Endometrial microvascular endothelial cells (primary cell): ENCODE data around the gene RTF2. TPM values are rescaled to one million over a fixed set of nuclear protein-coding genes. Genes with fewer than 3 reads are reported as not detected.

ENCODE experiments used
- in situ Hi-C: cut with HindIII; loops from 2 replicates; pipeline ENCODE4 v1.10.0; 2017; ENCODE audit warnings: low sequenced_read_pairs, low pct_unique_long_range_greater_than_20kb; ENCODE audit errors: inconsistent ontology term
- total RNA-seq: library from RNA; depleted of rRNA; stranded (reverse); fragments of >200 nt; gene quantifications from one replicate; pipeline ENCODE4 v1.2.3, GENCODE V29; 2015; ENCODE audit errors: inconsistent ontology term

RTF2 gene, protein sequence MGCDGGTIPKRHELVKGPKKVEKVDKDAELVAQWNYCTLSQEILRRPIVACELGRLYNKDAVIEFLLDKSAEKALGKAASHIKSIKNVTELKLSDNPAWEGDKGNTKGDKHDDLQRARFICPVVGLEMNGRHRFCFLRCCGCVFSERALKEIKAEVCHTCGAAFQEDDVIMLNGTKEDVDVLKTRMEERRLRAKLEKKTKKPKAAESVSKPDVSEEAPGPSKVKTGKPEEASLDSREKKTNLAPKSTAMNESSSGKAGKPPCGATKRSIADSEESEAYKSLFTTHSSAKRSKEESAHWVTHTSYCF
- 69.7 TPM for total RNA-seq

DNA sequence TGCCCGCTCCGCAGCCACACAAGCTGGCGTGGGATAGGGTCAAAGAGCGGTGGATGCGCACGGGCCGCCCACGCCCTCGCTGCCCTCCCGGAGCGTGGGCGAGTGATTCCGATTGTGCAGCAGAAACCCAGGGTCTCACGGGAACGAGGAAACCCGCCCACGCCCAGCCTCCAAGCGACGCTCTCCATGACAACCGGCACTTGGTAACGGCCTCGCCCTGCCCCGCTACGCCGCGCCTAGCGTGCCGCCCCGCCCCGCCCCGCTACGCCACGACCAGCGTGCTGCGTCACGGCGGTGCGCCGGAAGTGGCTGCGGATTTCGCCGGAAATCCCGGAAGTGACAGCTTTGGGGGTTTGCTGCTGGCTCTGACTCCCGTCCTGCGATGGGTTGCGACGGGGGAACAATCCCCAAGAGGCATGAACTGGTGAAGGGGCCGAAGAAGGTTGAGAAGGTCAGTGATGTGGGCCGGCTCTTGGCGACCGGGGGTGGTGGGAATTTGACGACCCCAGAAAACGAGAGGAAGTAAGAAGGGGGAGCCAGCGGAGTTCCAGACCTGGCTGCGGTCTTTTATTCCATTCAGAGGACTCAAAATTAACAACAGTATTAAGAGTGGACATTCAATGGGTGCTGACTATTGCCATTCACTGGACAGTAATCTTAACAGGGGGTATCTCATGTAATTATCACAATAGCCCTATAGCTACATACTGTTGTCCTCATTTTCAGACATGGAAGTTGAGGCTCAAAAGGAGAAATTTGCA, at the start of gene RTF2:
Gene RTF2 (plus strand): TSS at position 312 of the 761 bp plus-strand sequence. CDS start 71 bp downstream, at position 383.
- in situ Hi-C loops, result no loop called here

DNA sequence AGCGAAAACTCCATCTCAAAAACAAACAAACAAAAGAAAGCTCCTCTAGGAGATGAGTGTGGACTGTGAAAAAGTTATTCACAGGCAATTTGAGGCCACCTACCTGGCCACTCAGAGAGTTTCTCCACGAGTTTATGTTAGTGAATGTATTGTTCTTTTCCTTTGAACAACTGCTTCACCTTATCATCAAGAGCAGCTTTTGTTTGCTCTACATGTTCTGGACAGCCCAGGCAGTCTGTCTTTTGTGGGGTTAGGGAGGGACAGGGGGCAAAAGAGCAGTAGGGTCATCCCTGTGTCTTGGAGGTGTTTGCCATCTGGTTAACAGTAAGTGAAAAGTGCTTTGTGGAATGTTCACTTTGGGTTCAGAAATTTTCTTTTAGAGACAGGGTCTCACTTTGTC, 48.4 kb upstream of the RTF2 start:
- in situ Hi-C loops, result no loop called here

DNA sequence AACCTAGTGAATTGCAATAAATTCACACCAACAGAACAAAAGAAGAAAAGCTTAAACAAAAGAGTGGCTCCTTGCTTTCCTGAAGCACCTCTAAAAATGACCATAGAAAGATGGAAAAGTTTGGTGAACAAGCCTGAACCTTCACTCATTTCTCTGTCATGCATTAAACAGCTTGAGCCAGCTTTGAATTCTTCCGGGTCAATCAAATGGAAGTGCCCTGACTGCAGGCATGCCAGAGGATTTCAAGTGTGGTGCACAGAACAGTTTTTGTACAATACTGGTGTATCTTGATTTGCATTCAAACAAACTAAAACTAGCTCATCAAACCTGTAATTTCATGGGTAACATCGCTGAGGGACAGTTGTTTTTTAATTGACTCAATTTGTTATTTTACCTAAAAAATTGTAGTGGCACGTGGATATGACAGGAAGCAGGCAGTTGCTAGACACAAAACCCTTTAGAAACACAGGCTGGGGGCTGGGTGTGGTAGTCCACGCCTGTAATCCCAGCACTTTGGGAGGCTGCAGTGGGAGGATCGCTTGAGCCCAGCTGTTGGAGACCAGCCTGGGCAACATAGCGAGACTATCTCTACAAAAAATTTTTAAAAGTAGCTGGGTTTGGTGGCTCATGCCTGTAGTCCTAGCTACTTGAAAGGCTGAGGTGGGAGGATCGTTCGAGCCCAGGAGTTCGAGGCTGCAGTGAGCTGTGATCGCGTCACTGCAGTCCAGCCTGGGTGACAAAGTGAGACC, 47.3 kb upstream of the RTF2 start:
- in situ Hi-C loops, result no loop called here

DNA sequence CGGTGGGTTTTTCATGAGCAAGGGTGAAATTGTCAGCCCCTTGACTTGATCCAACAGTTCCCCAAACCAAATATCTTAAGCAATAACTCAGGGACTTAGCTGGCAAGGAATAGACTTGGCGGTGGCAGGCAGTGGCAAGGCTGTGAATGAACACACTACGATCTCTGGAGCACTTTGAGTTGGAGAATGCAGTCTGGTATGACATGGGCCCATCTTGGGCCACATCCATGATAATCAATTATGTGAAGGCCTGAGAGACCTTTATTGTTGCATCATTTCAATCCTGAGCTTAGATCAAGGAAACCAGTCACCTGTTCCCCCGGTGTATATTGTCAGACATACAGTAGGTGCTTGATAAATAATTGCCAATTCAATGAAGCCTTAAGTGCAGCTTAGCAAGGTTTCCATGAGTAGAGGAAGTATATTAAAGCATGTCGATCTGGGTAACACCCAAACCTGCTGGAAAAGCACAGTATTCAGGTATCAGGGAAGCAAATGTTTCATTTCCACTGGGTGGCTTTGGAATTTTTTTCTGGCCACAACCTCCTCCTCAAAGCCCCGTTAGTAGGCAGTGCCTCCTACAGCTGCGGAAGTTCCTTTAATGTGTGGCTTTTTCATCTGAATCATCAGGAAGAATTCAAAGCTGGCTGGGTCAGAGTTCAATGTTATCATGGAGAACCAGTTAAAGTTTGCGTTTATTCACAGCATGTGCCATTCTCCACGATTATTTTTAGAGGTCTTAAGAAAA, 46.2 kb upstream of the RTF2 start:
- in situ Hi-C loops, result no loop called here

DNA sequence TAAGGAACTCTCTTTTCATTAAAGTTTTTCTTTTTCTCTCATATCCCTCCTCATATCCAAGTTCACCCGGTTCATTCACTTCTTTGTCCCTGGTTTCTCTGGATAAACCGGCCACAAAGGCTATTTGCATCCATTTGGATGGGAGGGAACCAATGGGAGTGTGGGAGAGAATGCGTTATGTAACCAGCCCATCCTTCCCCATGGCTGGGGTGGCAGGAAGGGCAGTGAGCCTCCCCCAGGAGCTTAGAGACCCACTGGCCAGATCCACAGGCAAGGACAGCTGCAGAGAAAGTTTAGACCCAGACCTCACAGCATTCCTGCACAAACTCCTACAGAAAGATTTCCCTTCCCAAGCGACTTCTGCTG, 45.6 kb upstream of the RTF2 start:
- in situ Hi-C loops, result no loop called here

DNA sequence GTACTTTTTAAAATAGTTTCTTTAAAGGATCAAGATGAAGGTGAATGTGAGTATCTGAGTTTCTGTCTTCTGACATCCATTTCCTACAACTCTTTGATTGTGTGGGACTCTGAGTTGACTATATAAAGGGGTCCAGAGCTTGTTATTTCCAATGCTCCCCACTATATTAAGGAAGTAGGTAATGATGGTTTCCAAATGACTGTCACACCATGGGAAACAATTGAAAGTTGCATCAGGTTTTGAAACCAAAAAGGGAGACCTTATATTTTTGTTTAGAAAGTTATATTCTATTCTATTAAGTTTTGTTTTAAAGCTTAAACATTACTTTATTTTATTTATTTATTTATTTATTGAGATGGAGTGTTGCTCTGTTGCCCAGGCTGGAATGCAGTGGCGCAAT, 45.2 kb upstream of the RTF2 start:
- in situ Hi-C loops, result no loop called here

DNA sequence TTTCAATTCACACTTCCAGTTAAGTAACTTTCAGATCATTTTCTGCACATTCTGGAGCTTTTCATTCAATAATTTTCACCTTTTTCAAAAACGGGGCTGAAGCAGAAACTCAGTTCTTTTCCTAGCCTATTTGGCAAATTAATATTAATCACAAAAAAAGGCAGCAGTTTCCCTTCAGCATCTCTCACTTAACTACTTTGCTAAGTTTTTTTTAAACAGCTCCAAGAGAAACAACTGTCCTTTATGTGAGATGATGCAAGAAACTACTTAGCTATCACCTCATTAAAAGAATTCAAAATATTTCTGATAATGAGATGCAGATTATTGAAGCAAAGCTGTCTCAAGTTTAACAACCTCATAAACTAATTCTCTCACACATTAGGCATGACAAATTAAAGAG, 44.5 kb upstream of the RTF2 start:
- in situ Hi-C loops, result no loop called here

DNA sequence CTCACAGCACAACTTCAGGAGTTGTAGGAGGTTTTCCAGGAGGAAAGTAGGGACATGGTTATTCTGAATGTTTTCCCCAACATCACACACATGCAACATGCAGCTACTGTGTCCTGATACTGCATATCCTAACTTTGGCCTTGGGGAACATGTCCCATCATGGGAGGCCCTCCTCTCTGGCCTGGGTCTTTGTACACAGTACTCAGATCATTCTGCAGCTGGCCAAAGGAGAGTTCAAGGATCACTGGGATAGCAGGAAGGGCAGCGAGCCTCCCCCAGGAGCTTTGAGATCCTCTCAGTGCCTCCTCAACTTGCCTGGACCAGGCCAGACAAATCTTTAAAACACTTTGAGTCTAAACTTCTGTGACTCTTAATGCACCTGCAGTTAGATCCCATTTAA, 43.5 kb upstream of the RTF2 start:
- in situ Hi-C loops, result no loop called here

DNA sequence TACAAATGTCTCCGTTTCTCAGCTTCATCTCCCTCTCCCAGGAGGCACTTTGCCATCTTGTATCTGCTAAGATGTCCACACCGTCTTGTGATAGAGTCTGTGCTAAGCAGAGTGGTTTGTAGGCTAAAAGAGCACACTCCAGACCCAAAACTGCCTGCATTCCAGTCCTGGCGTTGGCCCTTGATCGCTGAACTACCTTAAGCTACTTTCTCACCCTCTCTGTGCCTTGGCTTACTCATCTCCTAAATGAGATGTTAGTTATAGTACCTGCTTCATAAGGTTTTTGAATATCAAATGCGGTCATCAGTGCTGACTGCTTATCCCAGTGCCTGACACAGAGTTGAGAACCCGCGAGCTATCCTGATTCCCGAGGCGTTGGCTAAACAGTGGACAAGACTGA, 42.4 kb upstream of the RTF2 start:
- in situ Hi-C loops, result no loop called here

DNA sequence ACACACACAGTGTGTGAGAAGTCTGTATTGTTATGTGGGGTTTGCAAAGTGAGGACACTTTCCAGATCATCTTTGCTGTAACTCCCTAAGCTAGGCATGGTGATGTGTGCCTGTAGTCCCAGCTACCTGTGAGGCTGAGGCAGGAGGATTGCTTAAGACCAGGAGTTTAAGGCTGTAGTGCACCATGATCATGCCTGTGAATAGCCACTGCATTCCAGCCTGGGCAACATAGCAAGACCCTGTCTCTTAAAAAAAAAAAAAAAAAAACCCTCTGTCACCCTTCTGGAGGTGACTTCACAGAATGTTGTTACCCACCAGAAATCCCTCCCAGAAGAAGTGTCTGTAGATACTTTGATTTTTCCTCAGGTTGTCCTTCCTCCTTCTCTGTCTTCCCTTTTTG, 41.5 kb upstream of the RTF2 start:
- in situ Hi-C loops, result no loop called here

DNA sequence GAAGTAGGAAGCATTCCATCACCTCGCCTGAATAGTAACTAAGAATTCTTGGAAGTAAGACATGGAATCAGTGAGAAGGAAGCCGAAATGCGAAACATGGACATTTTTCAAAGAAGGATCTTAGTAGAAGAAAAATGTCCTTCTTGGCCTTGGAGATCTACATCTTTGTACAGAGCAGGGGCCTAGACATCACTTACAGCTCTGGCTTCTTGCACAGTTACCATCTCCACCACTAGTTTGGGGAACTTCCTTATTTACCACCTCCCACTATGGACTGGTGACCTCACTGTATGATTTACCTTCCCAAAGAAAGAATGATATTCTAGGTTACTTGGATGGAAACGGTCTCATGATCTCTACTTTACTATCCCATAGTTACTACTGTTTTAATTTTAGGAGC, 40.6 kb upstream of the RTF2 start:
- in situ Hi-C loops, result no loop called here

DNA sequence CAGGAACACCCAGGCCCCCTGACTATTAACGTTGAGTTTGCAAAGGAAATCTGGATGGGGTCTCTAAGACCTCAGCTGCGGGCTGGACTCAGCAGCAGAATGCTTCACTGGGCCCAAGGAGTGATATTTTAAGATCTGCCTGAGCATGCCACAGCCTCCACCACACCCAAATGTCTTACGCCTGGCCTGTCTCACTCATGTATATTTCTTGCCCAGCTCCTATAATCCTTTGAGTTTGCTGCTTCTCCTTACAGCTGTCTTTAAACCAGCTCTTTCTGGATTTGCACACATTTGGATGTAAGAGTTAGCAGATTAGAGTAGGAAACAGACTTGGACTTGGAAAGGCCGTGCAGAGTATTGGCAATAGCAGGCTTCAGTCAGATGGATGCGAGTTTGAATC, 40.0 kb upstream of the RTF2 start:
- in situ Hi-C loops, result no loop called here

DNA sequence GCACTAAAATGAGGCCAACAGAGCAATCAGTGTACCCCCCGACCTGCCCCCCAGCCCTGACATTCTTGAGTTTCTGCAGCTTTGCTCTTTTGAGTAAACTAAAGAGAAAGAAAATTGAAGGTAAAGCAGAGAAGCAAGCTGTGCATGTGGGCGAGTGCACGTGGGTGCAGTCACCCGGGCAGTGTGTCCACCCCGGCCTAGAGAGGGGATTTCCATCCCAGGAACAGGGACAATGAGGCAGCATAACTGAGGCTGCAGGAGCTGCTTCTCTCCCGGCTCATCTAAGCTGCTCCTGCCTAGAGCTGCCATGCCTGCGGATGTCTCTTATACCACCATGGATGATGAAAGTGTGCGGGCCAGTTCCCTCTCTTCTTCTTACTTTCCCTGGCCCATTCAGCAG, 39.5 kb upstream of the RTF2 start:
- in situ Hi-C loops, result no loop called here

DNA sequence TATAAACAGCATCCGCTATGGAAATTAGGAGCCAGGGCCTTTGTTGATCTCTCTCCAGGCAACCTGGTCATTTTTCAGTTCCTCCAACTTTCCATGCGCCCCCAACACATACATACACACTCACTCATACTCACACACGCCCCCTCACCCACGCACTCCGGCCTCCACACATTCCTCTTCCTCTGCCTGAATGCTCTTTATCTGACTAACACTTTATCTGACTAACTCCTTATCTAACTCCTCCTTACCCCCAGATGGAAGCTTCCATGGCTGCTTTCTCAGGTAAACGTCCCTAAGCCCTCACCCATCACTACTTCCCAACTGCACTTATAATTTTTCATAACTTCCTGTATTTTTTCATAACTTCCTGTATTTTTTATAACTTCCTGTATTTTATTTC, 38.9 kb upstream of the RTF2 start:
- in situ Hi-C loops, result no loop called here

DNA sequence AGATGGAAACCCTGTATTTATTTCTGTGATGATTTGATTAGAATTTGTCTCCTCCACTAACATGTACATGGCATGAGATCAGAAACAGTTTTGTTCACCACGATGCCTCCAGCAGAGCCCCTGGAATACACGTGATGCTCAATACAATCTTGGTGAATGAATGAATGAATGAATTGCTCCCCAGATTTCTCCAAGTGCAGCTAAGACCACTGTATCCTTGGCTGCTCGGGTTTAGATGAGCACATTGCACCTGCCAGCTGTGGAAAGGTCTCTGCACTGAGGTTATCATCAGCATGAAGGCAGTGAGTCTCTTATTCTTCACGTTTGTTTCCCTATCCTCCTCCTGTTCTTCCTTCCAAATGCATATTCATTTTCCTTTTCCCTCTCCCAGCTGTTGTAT, 38.5 kb upstream of the RTF2 start:
- in situ Hi-C loops, result no loop called here

DNA sequence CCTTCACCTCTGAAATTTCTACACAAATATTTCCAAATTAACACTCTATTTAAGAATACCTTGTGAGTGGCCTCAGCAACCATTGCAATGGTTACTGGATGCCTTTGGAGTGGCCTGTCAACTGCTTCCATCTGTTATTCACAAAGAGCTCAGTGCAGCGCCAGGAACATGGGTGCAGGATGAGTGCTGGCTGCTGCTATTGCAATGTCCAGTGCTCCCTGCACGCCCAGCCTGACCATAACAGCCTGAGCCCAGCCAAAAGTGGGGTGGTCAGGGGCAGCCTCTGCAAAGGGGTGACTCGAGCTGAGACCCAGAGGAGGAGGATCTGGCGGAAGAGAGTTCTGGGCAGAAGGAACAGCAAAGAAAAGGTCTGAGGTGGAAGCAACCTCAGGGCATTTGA, 38.0 kb upstream of the RTF2 start:
- in situ Hi-C loops, result no loop called here

DNA sequence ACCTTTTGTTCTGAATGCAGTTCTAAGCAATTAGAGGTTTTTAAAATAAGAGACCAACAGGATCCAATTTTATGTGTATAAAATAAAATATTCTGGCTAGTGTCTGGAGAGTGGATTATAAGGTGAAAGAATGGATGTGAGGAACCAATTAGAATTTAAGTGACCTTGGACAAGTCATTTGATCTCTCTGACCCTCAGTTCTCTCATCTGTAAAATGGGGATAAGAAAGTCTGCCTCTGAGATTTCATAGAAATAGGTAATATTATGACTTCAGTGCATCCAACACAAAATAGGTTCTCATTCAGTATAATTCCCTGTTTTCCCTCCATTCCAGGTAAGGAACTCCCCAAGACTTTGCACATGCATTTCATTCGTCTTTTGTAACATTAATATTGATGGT, 37.5 kb upstream of the RTF2 start:
- in situ Hi-C loops, result no loop called here

DNA sequence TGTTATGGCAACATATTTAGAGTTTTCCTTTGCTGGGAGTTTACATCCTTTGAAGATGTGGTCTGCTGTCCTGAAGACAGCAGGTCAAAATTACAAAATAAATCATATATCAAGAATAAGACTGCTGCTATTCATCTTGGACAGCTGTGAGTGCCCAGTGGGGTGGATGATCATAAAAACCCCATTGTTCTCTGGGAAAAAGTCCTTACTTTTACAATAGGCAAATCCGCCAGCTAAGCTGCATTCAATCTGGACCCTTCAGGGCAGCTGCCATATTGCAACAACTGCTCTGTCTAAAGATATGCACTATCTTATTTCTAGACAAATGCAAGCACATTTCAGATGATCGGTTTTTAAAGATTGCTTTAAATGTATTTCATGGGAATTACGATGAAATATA, 37.0 kb upstream of the RTF2 start:
- in situ Hi-C loops, result no loop called here

DNA sequence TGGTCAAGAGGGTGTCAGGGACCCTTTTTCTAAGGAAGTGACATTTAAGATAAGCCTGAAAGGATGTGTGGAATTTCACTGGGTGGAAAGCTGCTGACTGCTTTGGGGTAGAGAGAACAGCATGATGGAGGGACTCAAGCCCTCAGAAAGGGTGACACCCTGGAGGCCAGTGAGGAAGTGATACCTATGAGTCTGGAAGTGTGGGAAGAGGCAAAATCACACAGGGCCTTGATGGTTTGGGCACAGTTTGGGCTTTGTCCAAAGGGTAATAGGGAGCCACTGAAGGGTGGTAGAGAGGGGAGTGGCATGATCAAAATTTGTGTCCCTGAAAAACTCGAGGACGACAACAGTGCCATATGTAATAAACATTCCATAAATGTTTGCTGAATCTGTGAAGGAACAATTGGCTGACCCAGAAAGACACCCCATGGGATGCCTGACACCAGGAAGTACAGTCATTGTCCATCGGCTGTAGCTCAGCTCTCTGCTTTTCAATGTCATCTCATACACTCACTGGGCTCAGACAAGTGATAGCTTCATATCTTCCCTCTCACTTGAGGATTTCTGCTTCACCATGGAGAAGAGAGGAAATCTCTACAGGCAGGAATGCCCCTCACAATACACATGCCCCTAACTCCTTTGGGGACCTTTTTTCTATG, 35.1 kb upstream of the RTF2 start:
- in situ Hi-C loops, result no loop called here
